HepG2 (cell line): ENCODE results near the gene NRBP1. TPM values are rescaled to one million over a fixed set of nuclear protein-coding genes. Genes with fewer than 3 reads are reported as not detected.
A peak's percentile ranks its signal among the peaks of the same experiment; 100 is the strongest.

Source experiments
- ARNTL ChIP-seq: sonication (generic); formaldehyde crosslinking; IDR thresholded peaks from 2 replicates; pipeline ENCODE4 v1.4.0; 2020; ENCODE audit warnings: mild to moderate bottlenecking, missing genetic modification reagents
- CSRNP1 ChIP-seq: sonication (generic); formaldehyde crosslinking; IDR thresholded peaks from 2 replicates; pipeline ENCODE4 v1.8.1; 2023; ENCODE audit warnings: mild to moderate bottlenecking, missing genetic modification reagents
- HMGA1 ChIP-seq: sonication (generic); formaldehyde crosslinking; conservative IDR thresholded peaks from 2 replicates; pipeline ENCODE4 v1.4.0; 2020; ENCODE audit warnings: missing genetic modification reagents
- IRF1 ChIP-seq: sonication (generic); formaldehyde crosslinking; IDR thresholded peaks from 2 replicates; pipeline ENCODE4 v1.4.0; 2020; ENCODE audit warnings: low read depth, mild to moderate bottlenecking, missing genetic modification reagents
- MAX ChIP-seq: IDR thresholded peaks from 2 replicates; pipeline ENCODE4 v1.6.1; 2012; ENCODE audit warnings: inconsistent platforms
- MIER2 ChIP-seq: IDR thresholded peaks from 2 replicates; pipeline ENCODE4 v1.6.1; 2016; ENCODE audit warnings: missing biosample characterization, missing genetic modification reagents
- MLX ChIP-seq: IDR thresholded peaks from 2 replicates; pipeline ENCODE4 v1.6.1; 2016
- NCOA1 ChIP-seq: sonication (generic); formaldehyde crosslinking; IDR thresholded peaks from 2 replicates; pipeline ENCODE4 v1.9.0; 2021; ENCODE audit warnings: missing genetic modification reagents
- PHF8 ChIP-seq: sonication (generic); formaldehyde crosslinking; IDR thresholded peaks from 2 replicates; pipeline ENCODE4 v1.5.0; 2020; ENCODE audit warnings: missing genetic modification reagents
- RBFOX2 ChIP-seq: fragments of 200-400 bp; formaldehyde crosslinking; IDR thresholded peaks from 2 replicates; pipeline ENCODE4 v1.6.1; 2017; ENCODE audit warnings: low read depth, mild to moderate bottlenecking, low read length
- SCMH1 ChIP-seq: sonication (generic); formaldehyde crosslinking; IDR thresholded peaks from 2 replicates; pipeline ENCODE4 v1.9.0; 2021; ENCODE audit warnings: missing genetic modification reagents, mild to moderate bottlenecking, borderline replicate concordance
- SMYD3 ChIP-seq: sonication (generic); formaldehyde crosslinking; IDR thresholded peaks from 2 replicates; pipeline ENCODE4 v1.8.1; 2023; ENCODE audit warnings: mild to moderate bottlenecking, missing genetic modification reagents
- SSRP1 ChIP-seq: IDR thresholded peaks from 2 replicates; pipeline ENCODE4 v1.6.1; 2016; ENCODE audit warnings: control low read depth
- TRAFD1 ChIP-seq: sonication (generic); formaldehyde crosslinking; IDR thresholded peaks from 2 replicates; pipeline ENCODE4 v1.5.1; 2020; ENCODE audit warnings: missing genetic modification reagents, mild to moderate bottlenecking, borderline replicate concordance
- ZNF775 ChIP-seq: sonication (generic); formaldehyde crosslinking; IDR thresholded peaks from 2 replicates; pipeline ENCODE4 v1.4.0; 2020; ENCODE audit warnings: missing genetic modification reagents, mild to moderate bottlenecking, moderate library complexity, borderline replicate concordance
- polyA plus RNA-seq, 8 experiments: library from polyadenylated mRNA; depleted of rRNA in 3 of 8; stranded (reverse) in 7 of 8; unstranded in 1 of 8; fragments of >200 nt; fragmentation: Illumina TruSeq in 4 of 8; extraction: Trizol in 4 of 8; gene quantifications; 2 replicates each; pipeline versions ENCODE4 v1.2.1 to v1.2.3, GENCODE V29; 2011 to 2016; ENCODE audit warnings: low read depth in 4 of 8, missing spikeins in 1 of 8, mixed read lengths in 1 of 8; ENCODE audit not compliant: insufficient read depth in 1 of 8
- total RNA-seq, 5 experiments: library from RNA; depleted of rRNA; stranded (reverse); fragments of >200 nt; fragmentation: Illumina TruSeq; extraction: Trizol; gene quantifications; 2 replicates each; pipeline ENCODE4 v1.2.3, GENCODE V29; 2016; ENCODE audit warnings: low read depth in 1 of 5
- TF ChIP-seq, protein P1 (sequence below): sonication (generic); formaldehyde crosslinking; IDR thresholded peaks from 2 replicates; pipeline ENCODE4 v1.4.0; 2020; ENCODE audit warnings: mild to moderate bottlenecking, missing genetic modification reagents
- TF ChIP-seq, protein P2 (sequence below): fragments of 450-650 bp; IDR thresholded peaks from 2 replicates; pipeline ENCODE4 v1.6.1; 2017
- TF ChIP-seq, protein P3 (sequence below): sonication (generic); formaldehyde crosslinking; IDR thresholded peaks from 2 replicates; pipeline ENCODE4 v1.8.0; 2022; ENCODE audit warnings: mild to moderate bottlenecking, missing genetic modification reagents

NRBP1 gene
- total and polyA plus RNA-seq, 2 of the 13 experiments (the other 11 are each of a cell fraction or from before 2014, with no cell fraction given), result 165 to 240 TPM

GRCh38 chr2:27380626-27381545 lies 47.5 kb upstream of the NRBP1 start, which contains the start of gene ZNF513 (continued):
- TF ChIP-seq TRAFD1 (CRISPR knock-in tag), result no peak
- TF ChIP-seq, protein P1, sequence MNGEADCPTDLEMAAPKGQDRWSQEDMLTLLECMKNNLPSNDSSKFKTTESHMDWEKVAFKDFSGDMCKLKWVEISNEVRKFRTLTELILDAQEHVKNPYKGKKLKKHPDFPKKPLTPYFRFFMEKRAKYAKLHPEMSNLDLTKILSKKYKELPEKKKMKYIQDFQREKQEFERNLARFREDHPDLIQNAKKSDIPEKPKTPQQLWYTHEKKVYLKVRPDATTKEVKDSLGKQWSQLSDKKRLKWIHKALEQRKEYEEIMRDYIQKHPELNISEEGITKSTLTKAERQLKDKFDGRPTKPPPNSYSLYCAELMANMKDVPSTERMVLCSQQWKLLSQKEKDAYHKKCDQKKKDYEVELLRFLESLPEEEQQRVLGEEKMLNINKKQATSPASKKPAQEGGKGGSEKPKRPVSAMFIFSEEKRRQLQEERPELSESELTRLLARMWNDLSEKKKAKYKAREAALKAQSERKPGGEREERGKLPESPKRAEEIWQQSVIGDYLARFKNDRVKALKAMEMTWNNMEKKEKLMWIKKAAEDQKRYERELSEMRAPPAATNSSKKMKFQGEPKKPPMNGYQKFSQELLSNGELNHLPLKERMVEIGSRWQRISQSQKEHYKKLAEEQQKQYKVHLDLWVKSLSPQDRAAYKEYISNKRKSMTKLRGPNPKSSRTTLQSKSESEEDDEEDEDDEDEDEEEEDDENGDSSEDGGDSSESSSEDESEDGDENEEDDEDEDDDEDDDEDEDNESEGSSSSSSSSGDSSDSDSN (CRISPR knock-in tag), result peak; percentile 25; the same call in 1 of the 2 replicates
- peak; percentile 80 for TF ChIP-seq RBFOX2
- peak; percentile 86 for TF ChIP-seq MAX
- 0 out of 2 replicates have a peak, but pooled peaks have one; percentile 29 for TF ChIP-seq PHF8 (CRISPR knock-in tag)
- no peak for TF ChIP-seq SCMH1 (CRISPR knock-in tag)
- TF ChIP-seq SMYD3 (CRISPR knock-in tag), result no peak
- no peak for TF ChIP-seq HMGA1 (CRISPR knock-in tag)
- TF ChIP-seq, protein P2, sequence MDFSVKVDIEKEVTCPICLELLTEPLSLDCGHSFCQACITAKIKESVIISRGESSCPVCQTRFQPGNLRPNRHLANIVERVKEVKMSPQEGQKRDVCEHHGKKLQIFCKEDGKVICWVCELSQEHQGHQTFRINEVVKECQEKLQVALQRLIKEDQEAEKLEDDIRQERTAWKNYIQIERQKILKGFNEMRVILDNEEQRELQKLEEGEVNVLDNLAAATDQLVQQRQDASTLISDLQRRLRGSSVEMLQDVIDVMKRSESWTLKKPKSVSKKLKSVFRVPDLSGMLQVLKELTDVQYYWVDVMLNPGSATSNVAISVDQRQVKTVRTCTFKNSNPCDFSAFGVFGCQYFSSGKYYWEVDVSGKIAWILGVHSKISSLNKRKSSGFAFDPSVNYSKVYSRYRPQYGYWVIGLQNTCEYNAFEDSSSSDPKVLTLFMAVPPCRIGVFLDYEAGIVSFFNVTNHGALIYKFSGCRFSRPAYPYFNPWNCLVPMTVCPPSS, result no peak
- no peak for TF ChIP-seq SSRP1 (CRISPR knock-in tag)
- no peak for TF ChIP-seq MIER2 (CRISPR knock-in tag)
- no peak for TF ChIP-seq MLX (CRISPR knock-in tag)
- TF ChIP-seq CSRNP1 (CRISPR knock-in tag), result no peak
- TF ChIP-seq NCOA1 (CRISPR knock-in tag), result no peak
- 0 out of 2 replicates have a peak, but pooled peaks have one; percentile 51 for TF ChIP-seq ARNTL (CRISPR knock-in tag)
- TF ChIP-seq ZNF775, result no peak
- TF ChIP-seq IRF1, result no peak
- TF ChIP-seq, protein P3, sequence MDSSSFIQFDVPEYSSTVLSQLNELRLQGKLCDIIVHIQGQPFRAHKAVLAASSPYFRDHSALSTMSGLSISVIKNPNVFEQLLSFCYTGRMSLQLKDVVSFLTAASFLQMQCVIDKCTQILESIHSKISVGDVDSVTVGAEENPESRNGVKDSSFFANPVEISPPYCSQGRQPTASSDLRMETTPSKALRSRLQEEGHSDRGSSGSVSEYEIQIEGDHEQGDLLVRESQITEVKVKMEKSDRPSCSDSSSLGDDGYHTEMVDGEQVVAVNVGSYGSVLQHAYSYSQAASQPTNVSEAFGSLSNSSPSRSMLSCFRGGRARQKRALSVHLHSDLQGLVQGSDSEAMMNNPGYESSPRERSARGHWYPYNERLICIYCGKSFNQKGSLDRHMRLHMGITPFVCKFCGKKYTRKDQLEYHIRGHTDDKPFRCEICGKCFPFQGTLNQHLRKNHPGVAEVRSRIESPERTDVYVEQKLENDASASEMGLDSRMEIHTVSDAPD (CRISPR knock-in tag), result 0 out of 2 replicates have a peak, but pooled peaks have one; percentile 2
